SU-DHL-6 (cell line): ENCODE results near the gene IL3.

Experiments
- CTCF ChIP-seq: fragments of 200-600 bp; sonication (generic); IDR thresholded peaks from one replicate; pipeline ENCODE4 v1.5.1; 2017; ENCODE audit warnings: antibody characterized with exemption, mild to moderate bottlenecking, low read length, moderate library complexity; ENCODE audit not compliant: insufficient read depth, poor library complexity, severe bottlenecking
- EZH2phosphoT487 ChIP-seq: fragments of 200-600 bp; sonication (generic), shearing (Covaris generic); conservative IDR thresholded peaks from 2 replicates; pipeline ENCODE4 v1.6.1; 2018; ENCODE audit warnings: mild to moderate bottlenecking, antibody characterized with exemption, low read length, moderate library complexity, mixed read lengths

GRCh38 chr5:132069561-132069960, 9.1 kb downstream of the IL3 start:
- TF ChIP-seq CTCF (no peak), EZH2phosphoT487 (no peak)
